HepG2 (cell line): ENCODE data around the gene SMPD2. TPM values are rescaled to one million over a fixed set of nuclear protein-coding genes. Genes with fewer than 3 reads are reported as not detected.

Experiments used
- ETV5 ChIP-seq: IDR thresholded peaks from 2 replicates; pipeline ENCODE4 v1.6.1; 2018; ENCODE audit warnings: missing biosample characterization, missing genetic modification reagents, inconsistent platforms, borderline replicate concordance
- FUBP1 ChIP-seq: sonication (generic); formaldehyde crosslinking; IDR thresholded peaks from 2 replicates; pipeline ENCODE4 v1.5.1; 2020; ENCODE audit warnings: missing genetic modification reagents, mild to moderate bottlenecking, borderline replicate concordance
- MAX ChIP-seq: IDR thresholded peaks from 2 replicates; pipeline ENCODE4 v1.6.1; 2012; ENCODE audit warnings: inconsistent platforms
- MXD1 ChIP-seq: sonication (generic); formaldehyde crosslinking; IDR thresholded peaks from 2 replicates; pipeline ENCODE4 v1.4.0; 2020; ENCODE audit warnings: mild to moderate bottlenecking, missing genetic modification reagents
- NFAT5 ChIP-seq: sonication (generic); formaldehyde crosslinking; IDR thresholded peaks from 2 replicates; pipeline ENCODE4 v1.4.0; 2020; ENCODE audit warnings: missing genetic modification reagents
- PBX3 ChIP-seq: sonication (generic); formaldehyde crosslinking; IDR thresholded peaks from 2 replicates; pipeline ENCODE4 v1.8.1; 2023; ENCODE audit warnings: missing genetic modification reagents, inconsistent platforms, borderline replicate concordance
- RXRA ChIP-seq: sonication (generic); formaldehyde crosslinking; IDR thresholded peaks from 2 replicates; pipeline ENCODE4 v1.5.1; 2020; ENCODE audit warnings: missing genetic modification reagents
- SMAD9 ChIP-seq: sonication (generic); formaldehyde crosslinking; IDR thresholded peaks from 2 replicates; pipeline ENCODE4 v1.5.1; 2020; ENCODE audit warnings: mild to moderate bottlenecking, missing genetic modification reagents
- TCF7 ChIP-seq: sonication (generic); IDR thresholded peaks from 2 replicates; pipeline ENCODE4 v1.6.1; 2016; ENCODE audit warnings: antibody characterized with exemption, low read depth
- ZBTB33 ChIP-seq: sonication (generic); formaldehyde crosslinking; IDR thresholded peaks from 2 replicates; pipeline ENCODE4 v1.4.0; 2020; ENCODE audit warnings: missing genetic modification reagents
- ZNF383 ChIP-seq: sonication (generic); formaldehyde crosslinking; IDR thresholded peaks from 2 replicates; pipeline ENCODE4 v1.4.0; 2020; ENCODE audit warnings: missing genetic modification reagents, mild to moderate bottlenecking, borderline replicate concordance
- ZNF574 ChIP-seq: sonication (generic); formaldehyde crosslinking; IDR thresholded peaks from 2 replicates; pipeline ENCODE4 v1.4.0; 2020; ENCODE audit warnings: missing genetic modification reagents
- polyA plus RNA-seq, 8 experiments: library from polyadenylated mRNA; depleted of rRNA in 3 of 8; stranded (reverse) in 7 of 8; unstranded in 1 of 8; fragments of >200 nt; fragmentation: Illumina TruSeq in 4 of 8; extraction: Trizol in 4 of 8; gene quantifications; 2 replicates each; pipeline versions ENCODE4 v1.2.1 to v1.2.3, GENCODE V29; 2011 to 2016; ENCODE audit warnings: low read depth in 4 of 8, missing spikeins in 1 of 8, mixed read lengths in 1 of 8; ENCODE audit not compliant: insufficient read depth in 1 of 8
- total RNA-seq, 5 experiments: library from RNA; depleted of rRNA; stranded (reverse); fragments of >200 nt; fragmentation: Illumina TruSeq; extraction: Trizol; gene quantifications; 2 replicates each; pipeline ENCODE4 v1.2.3, GENCODE V29; 2016; ENCODE audit warnings: low read depth in 1 of 5

The SMPD2 gene
- total and polyA plus RNA-seq, 2 of the 13 experiments (the other 11 are each of a cell fraction or from before 2014, with no cell fraction given) = 5.9 to 10.6 TPM

- TF ChIP-seq NFAT5 = no peak
- TF ChIP-seq FUBP1 = no peak
- no peak for TF ChIP-seq RXRA (CRISPR knock-in tag)
- TF ChIP-seq ZNF574 (CRISPR knock-in tag) = 0 out of 2 replicates have a peak, but pooled peaks have one; percentile 16
- TF ChIP-seq ETV5 (CRISPR knock-in tag) = no peak
- no peak for TF ChIP-seq ZNF383
- 0 out of 2 replicates have a peak, but pooled peaks have one; percentile 51 for TF ChIP-seq TCF7
- peak; percentile 32; the same call in 1 of the 2 replicates for TF ChIP-seq MAX
- TF ChIP-seq SMAD9 = 0 out of 2 replicates have a peak, but pooled peaks have one; percentile 16
- TF ChIP-seq MXD1 (CRISPR knock-in tag) = no peak
- no peak for TF ChIP-seq PBX3
- TF ChIP-seq ZBTB33 = peak; percentile 73; the same call in 1 of the 2 replicates
Measured at GRCh38 chr6:109454496-109455436, 14.2 kb downstream of the SMPD2 start (continued).
